ENCODE results near the gene RPP25. TPM values are rescaled to one million over a fixed set of nuclear protein-coding genes. Genes with fewer than 3 reads are reported as not detected.

The RPP25 gene
- total and polyA plus RNA-seq, 2 of the 13 experiments (the other 11 are each of a cell fraction or from before 2014, with no cell fraction given), result 0.05 to 0.11 TPM

DNA sequence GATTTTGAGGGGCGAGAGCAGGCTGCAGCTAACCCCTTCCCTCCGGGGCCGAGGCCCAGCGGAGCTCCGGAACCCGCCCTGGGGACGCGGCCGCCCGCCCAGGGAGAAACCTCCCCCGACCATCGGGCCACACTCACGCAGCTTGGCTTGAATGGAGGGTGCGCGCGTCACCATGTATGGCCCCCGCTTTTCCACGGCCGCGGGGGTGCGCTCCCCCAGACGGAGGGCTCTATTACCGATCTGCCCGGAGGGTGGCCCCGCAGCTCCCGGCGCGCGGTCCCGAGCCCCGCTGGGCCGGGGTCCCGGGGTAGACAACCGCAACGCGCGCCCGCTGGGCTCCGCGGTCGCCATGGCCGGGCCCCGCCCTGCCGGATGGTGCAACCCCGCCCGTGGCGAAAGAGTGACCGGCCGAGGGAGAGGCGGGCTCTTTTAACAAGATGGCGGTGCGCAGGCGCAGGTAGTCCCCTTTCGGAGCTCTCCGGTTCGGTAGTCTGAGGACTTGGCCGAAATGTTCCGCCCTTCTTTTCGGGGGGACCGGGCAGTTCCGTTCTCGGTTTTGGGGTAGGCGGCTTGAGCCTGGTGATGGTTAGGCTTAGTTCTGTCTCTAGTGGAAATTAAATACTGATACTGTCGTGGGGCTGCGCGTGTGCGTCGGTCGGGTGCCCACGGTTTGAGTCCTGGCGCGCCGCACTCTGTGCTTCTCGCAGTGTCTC lies 50.0 kb downstream of the RPP25 start, which contains the start of gene FAM219B (continued):
- TF ChIP-seq E2F5 (CRISPR knock-in tag; conservative IDR thresholded peaks at IDR 0.05) (peak; percentile 13; the same call in 1 of the 2 replicates), PHB2 (IDR thresholded peaks at IDR 0.05; ENCODE audit: partially characterized antibody) (no peak), DNMT1 (CRISPR knock-in tag; IDR thresholded peaks at IDR 0.05) (no peak; the same call in 1 of the 2 replicates), ZBTB1 (CRISPR knock-in tag; IDR thresholded peaks at IDR 0.05; ENCODE audit: borderline replicate concordance) (no peak), TAF1 (CRISPR knock-in tag; IDR thresholded peaks at IDR 0.05) (peak; percentile 82), KDM5B (CRISPR knock-in tag; IDR thresholded peaks at IDR 0.05; ENCODE audit: borderline replicate concordance) (peak; percentile 58; the same call in 1 of the 2 replicates), ZNF703 (CRISPR knock-in tag; IDR thresholded peaks at IDR 0.05; ENCODE audit: borderline replicate concordance) (no peak), MAF1 (CRISPR knock-in tag; IDR thresholded peaks at IDR 0.05; ENCODE audit: borderline replicate concordance) (no peak), ZNF382 (CRISPR knock-in tag; IDR thresholded peaks at IDR 0.05; ENCODE audit: borderline replicate concordance) (no peak), ARID4A (CRISPR knock-in tag; IDR thresholded peaks at IDR 0.05; ENCODE audit: borderline replicate concordance) (peak; percentile 78), TEAD3 (CRISPR knock-in tag; optimal IDR thresholded peaks at IDR 0.05; ENCODE audit: borderline replicate concordance) (peak; percentile 3), NBN (conservative IDR thresholded peaks at IDR 0.05) (no peak), PLRG1 (conservative IDR thresholded peaks at IDR 0.05) (no peak), DMAP1 (CRISPR knock-in tag; IDR thresholded peaks at IDR 0.05) (peak; percentile 72; the same call in 1 of the 2 replicates), STAT5B (CRISPR knock-in tag; IDR thresholded peaks at IDR 0.05) (no peak), ZNF225 (CRISPR knock-in tag; IDR thresholded peaks at IDR 0.05) (no peak)
- TF ChIP-seq, protein P1, sequence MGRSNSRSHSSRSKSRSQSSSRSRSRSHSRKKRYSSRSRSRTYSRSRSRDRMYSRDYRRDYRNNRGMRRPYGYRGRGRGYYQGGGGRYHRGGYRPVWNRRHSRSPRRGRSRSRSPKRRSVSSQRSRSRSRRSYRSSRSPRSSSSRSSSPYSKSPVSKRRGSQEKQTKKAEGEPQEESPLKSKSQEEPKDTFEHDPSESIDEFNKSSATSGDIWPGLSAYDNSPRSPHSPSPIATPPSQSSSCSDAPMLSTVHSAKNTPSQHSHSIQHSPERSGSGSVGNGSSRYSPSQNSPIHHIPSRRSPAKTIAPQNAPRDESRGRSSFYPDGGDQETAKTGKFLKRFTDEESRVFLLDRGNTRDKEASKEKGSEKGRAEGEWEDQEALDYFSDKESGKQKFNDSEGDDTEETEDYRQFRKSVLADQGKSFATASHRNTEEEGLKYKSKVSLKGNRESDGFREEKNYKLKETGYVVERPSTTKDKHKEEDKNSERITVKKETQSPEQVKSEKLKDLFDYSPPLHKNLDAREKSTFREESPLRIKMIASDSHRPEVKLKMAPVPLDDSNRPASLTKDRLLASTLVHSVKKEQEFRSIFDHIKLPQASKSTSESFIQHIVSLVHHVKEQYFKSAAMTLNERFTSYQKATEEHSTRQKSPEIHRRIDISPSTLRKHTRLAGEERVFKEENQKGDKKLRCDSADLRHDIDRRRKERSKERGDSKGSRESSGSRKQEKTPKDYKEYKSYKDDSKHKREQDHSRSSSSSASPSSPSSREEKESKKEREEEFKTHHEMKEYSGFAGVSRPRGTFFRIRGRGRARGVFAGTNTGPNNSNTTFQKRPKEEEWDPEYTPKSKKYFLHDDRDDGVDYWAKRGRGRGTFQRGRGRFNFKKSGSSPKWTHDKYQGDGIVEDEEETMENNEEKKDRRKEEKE (IDR thresholded peaks at IDR 0.05), result no peak
- TF ChIP-seq, protein P2, sequence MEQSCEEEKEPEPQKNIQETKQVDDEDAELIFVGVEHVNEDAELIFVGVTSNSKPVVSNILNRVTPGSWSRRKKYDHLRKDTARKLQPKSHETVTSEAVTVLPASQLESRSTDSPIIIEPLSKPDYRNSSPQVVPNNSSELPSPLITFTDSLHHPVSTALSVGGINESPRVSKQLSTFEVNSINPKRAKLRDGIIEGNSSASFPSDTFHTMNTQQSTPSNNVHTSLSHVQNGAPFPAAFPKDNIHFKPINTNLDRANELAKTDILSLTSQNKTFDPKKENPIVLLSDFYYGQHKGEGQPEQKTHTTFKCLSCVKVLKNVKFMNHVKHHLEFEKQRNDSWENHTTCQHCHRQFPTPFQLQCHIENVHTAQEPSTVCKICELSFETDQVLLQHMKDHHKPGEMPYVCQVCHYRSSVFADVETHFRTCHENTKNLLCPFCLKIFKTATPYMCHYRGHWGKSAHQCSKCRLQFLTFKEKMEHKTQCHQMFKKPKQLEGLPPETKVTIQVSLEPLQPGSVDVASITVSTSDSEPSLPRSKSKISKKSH (CRISPR knock-in tag; IDR thresholded peaks at IDR 0.05; ENCODE audit: borderline replicate concordance), result no peak
- TF ChIP-seq, protein P3, sequence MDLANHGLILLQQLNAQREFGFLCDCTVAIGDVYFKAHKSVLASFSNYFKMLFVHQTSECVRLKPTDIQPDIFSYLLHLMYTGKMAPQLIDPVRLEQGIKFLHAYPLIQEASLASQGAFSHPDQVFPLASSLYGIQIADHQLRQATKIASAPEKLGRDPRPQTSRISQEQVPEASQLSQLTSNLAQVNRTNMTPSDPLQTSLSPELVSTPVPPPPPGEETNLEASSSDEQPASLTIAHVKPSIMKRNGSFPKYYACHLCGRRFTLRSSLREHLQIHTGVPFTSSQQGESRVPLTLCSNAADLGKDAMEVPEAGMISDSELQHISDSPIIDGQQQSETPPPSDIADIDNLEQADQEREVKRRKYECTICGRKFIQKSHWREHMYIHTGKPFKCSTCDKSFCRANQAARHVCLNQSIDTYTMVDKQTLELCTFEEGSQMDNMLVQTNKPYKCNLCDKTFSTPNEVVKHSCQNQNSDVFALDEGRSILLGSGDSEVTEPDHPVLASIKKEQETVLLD (CRISPR knock-in tag; IDR thresholded peaks at IDR 0.05; ENCODE audit: low read depth), result peak; percentile 35; the same call in 1 of the 2 replicates

Measured in HepG2 (cell line).